GM21381 (cell line): ENCODE results near the gene LYRM2.

Source experiments
- ATAC-seq: cut with Tn5 transposase; IDR thresholded peaks from one replicate; pipeline ENCODE4 v1.9.1; 2021; ENCODE audit warnings: mild to moderate bottlenecking, moderate library complexity; ENCODE audit not compliant: unreplicated experiment

LYRM2 gene

DNA sequence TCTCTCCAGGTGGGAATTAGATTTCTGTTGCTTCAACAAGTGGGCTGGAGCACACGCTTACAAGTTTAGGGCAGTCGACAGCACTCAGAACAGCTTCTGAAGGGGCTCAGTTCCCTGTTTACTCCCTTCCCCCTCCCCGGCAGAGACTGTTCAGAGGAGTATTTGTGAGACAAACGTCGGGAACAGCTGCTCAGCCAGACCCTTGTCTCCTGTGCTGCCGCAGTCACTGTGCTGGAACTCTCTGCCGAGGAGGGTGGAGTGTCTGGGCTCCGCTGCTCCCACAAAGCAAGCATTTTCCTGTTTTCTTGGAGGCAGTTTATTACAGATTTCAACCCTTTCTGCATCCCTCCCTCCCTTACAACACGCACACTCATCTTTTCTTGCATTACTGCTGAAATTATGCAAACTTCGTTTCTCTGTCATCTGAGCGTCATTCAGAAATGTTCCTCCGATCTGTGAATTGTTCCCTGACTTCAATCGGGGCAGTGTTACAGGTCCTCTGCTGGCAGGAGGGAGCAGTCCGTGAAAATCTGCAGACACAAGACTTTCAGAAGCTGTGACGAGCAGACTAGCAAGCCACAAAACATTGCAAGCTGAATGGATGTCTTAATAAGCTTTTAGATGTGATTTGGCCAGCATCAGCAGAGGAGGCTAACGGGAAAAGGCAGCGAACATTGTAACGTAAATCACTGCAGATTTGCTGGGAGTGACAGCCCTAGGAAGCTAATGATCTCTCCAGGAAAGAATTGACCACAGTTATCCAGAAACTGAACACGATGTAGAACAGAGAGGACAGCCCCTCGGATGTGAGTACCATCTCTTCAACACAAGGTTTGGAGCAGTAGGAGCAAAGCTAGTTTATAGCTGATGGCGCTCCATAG is 76.2 kb downstream of the LYRM2 start:
- no peak for ATAC-seq

DNA sequence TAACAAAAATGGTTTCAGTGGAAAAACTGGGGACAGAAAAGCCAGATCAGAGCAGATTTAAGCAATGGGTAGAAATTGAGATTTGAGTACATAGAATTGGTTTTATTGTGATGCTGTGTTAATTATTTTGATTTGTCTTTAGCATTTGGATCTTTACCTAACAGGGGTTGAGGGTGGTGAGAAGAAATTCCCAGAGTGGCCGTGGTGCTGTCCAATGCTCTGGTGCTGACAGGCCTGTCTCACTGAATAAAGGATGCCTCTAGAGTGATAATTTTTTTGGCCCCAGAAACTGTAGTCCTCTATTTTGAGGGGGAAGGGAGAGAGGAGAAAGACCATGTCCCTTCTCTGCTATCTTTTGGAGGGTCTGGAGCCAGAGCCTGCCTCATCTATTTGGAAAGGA is 79.1 kb downstream of the LYRM2 start:
- no peak for ATAC-seq

DNA sequence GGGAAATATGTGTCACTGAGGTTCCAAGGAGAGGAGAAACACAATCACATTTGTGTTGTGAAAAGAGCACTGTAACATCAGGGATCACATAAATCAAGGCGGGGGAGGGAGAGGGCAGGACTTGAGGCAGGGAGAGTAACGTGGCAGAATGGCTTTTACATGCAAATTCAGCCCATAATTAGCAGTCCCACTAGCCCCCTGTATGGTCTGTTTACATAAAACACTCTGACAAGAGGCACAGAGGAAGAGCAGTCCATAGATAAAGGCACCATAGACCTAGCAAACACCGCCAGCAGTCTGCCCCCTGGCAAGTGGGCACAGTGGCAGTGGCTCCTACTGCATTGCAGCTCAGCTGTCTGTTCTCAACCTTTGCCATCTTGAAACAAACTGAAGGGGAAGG is 82.7 kb downstream of the LYRM2 start:
- no peak for ATAC-seq

DNA sequence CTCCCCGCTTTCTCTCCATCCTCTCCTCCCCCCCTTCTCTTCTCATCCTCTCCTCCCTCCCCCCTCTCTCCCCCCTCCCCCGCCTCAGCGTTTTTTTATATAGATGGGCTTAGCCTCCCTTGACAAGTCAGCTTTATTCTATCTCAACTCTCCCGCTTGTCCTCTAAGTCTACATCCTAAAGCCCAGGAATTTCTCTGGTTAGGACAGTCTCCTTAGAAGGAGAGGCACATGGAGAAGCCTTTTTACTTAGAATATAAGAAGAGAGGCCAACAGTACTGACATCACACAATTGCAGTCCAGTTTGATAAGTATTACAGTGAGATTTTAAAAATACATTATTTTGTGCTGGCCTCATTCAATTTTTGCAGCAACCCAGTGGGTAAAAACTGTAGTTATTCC is 83.5 kb downstream of the LYRM2 start:
- no peak for ATAC-seq

DNA sequence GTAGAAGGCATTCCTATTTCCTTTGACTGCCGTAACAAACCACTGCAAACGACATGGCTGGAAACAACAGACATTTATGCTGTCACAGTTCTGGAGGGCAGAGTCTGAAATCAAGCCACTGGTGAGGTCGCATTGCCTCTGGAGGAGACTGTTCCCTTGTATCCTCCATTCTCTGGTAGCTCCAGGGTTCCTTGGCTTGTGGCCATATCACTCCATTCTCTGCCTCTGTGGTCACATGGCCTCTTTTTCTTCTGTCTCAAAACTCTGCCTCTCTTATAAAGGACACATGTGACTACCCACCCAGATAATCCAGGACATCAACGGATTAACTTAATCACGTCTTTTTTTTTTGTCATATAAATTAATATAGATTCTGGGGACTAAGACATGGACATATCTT is 84.4 kb downstream of the LYRM2 start:
- ATAC-seq: no peak

DNA sequence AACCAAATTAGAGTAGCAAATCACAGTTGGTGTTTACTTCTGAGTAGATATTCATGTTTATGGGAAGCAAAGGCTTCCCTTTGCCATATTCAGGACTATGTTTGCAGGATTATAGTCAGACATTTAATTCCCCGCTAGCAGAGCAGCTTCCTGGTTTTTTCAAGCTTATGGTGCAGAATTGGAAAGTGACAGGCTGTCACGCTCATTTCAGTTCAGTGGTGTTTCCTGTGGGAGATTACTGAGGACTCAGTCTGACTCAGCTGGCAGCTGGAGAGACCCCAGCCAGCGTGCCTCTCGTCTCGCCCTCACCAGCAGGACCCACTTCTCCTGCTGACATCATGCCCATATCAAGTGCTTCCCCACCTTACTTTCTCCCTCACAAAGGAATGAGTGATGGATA is 85.1 kb downstream of the LYRM2 start:
- ATAC-seq: no peak

DNA sequence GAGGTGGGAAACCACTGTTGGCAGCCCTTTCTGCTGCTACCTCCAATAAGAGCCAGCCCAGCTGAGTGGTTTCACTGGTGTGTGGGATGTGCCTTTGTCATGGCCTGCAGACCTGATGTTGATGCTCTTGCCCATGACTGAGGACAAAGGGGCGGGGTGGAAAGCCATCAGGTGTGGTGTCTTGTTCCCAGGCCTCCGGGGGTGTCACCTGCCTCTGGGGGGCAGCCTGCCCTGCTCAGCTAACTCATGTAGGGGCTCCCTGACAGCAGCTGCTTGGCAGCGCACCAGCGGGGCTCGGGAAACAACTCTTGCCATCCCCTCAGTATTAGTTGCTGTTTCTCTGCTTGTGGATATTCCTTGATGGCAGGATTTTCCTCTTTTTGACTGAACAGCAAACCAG is 91.3 kb downstream of the LYRM2 start:
- ATAC-seq: no peak

DNA sequence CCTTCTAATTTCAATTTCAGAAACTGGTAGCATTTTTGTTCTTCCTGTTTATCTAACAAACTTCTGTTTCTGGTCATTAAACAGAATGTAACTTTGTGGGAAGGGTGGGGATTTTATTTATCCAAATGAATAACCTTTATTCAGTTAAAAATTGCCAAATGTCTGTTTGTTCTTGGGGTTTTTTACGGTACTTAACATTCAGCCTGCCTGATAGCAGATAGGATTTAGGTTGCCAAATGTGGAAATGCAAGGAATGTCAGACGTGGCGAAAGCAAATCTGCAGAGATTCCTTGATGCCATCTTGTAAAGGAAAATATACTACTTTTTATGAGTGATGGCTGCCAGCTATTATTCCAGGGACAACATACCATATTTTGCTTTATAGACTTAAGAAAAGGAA is 95.7 kb downstream of the LYRM2 start:
- no peak for ATAC-seq

DNA sequence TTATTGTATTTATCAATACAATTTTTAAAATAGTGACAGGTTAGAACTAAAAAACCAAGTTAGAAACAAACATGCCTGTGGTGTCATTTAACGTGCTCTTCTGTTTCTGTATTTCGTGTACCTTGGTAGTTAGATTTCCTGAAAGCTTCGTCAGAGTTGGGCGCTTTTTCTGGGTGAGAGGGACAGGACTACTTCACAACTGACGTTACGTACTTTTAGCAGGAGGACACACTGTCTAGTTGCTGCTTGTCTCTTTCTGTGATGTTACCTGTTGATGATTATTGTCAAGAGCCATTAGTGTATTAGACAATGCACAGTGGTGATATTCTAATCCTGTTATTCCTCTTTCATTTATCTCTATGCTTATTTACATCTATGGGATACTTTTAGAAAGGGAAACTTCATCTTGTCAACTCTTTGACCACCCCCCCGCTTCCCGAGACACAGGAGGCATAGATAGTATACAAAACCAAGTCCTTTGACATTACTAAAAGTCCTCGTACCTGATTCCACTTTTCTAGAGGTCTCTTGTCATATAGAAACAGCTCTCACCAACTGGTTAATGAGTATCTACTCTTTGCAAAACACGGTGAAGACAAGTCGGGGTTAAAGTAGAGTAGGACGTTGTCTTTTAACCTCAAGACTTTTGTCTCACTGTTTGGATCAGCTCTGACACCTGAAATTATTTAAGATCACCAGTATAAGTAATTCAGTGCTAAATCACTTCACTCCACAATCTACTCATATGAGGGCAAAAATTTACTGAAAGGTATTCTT is 96.3 kb downstream of the LYRM2 start:
- no peak for ATAC-seq

DNA sequence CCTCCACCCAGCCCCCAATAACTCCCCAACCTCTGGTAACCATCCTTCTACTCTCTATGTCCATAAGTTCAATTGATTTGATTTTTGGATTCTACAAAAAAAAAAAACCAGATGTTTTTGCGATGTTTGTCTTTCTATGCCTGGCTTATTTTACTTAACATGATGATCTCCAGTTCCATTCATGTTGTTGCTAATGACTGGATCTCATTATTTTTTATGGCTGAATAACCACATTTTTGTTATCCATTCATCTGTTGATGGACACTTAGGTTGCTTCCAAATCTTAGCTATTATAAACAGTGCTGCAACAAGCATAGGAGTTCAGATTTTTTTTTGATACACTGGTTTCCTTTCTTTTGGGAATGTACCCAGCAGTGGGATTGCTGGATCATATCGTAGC is 98.8 kb downstream of the LYRM2 start:
- no peak for ATAC-seq

DNA sequence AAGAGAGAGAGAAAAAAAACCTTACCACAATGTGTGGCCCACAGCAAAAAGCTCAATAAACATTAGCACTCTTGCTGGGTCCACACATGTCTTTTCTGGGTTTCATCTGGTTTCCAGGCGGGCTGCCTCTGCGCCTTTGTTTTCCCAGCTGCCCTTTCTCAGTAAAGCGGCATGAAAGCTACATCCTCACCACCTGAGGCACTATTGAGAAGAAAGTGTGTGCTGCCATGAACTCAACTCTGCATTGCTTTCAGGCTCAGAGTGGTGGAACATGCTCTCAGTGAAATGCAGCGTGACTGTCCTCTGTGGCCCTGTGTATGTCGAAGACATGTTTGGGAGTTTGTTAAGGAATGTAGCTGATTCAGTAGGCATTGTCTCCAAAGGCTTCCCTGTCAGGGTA is 102.3 kb downstream of the LYRM2 start:
- ATAC-seq: no peak

DNA sequence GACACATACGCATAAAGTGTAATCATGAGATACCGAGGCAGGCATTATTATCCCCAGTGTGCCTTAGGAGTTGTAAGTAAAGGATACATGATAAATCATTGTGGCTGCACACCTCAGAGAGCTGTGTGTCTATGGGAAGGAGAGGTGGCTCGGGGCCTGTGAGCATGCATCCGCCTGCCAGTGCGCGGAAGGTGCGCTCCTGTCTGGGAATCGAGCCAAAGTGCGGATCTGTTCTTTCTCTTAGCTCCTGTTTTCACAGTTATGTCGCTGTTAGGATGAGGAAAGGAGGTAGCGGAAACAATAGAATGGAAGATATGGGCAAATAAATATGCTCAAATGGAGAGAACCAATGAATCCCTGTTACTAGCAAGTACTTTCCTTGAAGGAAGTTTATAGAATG is 107.6 kb downstream of the LYRM2 start:
- no peak for ATAC-seq

DNA sequence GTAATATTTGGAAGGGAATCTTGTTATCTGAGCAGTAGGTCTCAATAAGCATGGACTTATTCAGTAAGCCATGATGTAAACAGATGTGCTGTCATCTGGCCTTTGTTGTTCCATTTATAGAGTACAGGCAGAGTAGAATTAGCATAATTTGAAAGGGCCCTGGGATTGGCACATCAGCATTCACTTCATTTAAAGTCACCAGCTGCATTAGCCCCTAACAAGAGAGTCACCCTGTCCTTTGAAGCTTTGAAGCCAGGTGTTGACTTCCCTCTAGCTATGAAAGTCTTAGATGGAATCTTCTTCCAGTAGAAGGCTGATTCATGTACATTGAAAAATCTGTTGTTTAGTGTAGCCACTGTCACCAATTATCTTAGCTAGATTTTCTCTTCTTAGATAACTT is 109.7 kb downstream of the LYRM2 start:
- ATAC-seq: no peak

DNA sequence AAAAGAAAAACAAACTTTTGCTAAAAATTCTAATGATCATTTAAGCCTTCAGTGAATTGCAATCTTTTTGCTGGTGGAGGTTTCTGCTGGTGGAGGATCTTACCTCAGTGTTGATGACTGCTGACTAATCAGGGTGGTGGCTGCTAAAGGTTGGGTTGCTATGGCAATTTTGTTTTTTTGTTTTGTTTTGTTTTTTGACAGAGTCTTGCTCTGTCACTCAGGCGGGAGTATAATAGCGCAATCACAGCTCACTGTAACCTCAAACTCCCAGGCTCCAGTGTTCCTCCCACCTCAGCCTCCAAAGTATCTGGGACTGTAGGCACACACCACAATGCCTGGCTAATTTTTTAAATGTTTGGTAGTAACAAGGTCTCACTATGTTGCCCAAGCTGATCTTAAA is 110.9 kb downstream of the LYRM2 start:
- ATAC-seq: no peak

DNA sequence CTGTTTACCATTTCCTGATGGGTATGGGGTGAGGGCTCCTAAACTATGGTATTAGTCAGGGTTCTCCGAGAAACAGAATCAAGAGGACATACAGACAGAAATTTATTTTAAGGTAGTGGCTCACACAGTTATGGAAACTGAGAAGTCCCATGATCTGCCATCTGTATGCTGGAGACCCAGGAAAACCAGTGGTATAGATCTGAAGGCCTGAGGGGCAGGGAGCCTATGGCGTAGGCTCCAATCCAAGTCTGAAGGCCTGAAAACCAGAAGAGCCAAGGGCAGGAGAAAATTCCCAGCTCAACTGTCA is 112.0 kb downstream of the LYRM2 start:
- ATAC-seq: no peak

DNA sequence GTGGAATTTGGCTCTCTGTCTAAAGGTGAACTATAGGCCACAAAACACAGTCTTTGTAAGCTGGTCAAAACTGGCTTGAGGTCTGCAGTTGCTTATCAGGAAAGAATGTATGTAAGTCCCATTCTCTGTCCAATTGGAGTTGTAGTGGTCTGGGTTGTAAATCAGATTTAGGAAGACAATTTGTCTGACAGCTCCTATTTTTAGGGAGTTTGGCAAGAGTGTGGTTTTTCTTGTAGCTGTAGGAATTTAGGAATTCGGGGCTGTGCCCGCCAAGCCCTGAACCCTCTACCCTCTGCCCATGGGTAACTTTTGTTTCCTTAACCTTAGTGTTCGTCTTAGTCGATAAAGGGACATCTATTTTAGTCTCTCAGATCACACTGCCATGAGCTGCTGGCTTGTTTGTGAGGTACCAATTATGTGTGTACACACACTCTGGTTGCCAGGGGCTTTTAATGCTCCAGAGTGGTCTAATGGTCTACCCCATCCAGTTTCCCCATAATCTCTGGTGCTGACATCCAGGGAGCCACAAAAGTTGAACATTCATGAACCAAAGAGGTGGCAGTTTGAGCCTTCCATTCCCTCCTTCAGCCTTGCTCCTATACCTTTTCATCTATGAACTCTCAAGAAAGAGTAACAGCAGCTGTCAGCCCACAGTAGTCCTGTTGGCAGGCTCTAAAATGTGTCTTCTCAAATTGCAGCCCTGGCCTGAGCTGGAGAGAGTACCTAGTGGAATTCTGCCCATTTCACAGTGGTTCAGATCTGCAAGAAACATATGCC is 112.6 kb downstream of the LYRM2 start:
- no peak for ATAC-seq

DNA sequence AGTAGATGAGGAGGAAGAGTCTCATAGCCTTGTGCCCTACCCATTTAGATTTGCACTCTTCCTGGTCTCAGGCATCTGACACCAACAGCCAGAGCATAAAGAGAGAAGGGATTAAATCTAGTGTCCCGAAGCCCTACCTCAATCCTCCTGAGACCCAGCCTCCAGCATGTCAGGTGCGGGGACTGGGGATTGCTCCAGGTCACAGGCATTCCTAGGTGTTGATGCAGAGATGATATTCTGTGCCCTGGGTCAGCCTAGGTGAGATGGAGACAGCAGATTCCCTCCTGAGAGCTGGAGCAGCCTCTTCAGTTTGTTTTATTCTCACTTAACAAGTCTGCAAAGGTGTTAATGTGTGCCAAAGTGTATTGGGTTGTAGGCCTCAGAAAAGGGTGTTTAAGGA is 115.8 kb downstream of the LYRM2 start:
- ATAC-seq: no peak

DNA sequence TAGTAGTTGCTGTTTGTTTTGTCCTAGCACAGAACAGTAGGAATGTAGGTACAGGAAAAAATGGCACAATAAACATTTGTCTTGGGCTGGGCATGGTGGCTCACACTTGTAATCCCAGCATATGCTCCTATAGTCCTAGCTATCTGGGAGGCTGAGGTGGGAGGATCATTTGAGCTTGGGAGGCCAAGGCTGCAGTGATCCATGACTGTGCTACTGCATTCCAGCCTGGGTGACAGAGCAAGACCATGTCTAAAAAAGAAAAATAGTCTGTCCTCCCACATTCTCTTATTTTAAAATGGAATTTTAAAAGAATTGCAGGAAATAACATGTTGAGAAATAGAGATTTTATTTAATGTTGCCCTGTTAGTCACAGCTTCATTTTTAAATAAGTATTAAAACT is 117.8 kb downstream of the LYRM2 start:
- no peak for ATAC-seq

DNA sequence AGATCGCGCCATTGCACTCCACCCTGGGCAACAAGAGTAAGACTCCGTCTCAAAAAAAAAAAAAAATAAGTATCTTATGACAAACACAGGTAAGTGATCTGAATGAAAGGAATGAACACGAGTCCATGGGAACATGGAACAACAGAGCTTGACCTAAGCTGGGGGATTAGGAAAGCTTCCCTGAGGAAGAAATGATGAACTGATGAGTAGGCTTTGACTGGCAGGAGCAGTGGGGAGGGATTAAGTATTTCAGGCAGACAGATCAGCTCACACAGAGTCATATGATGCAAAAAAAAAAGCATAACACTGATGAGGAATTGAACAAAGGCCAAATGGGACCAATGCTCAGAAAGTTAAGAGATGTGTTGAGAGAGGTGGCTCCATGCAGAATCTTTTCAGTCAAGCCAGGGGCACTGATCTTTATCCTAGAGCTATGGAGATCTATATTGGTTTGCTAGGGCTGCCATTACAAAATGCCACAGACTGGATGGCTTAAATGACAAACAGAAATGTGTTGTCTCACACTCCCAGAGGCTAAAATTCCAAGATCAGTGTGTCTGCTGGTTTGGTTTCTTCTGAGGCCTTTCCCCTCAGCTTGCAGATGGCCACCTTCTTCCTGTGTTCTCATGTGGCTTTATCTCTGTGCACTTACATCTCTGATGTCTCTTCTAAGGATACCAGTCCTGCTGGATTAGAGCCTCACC is 120.0 kb downstream of the LYRM2 start:
- ATAC-seq: no peak
